NB4 (cell line): ENCODE data around the gene RBM4B.
"Not testable (repeated sequence)": the region's sequence is repeated elsewhere in the genome, so short reads cannot be mapped to it uniquely, and the experiment has no call there.

Experiments used
- DNase-seq: peaks from one replicate; pipeline ENCODE4 v3.0.0; 2010; ENCODE audit warnings: low read depth
- H3K4me3 ChIP-seq: one replicate; pipeline ENCODE4 v1.5.1; 2011; ENCODE audit warnings: mild to moderate bottlenecking, low read depth, low read length, moderate library complexity
- CTCF ChIP-seq: IDR thresholded peaks from one replicate; pipeline ENCODE4 v1.5.1; 2012; ENCODE audit warnings: low read depth, low read length
- MAX ChIP-seq: IDR thresholded peaks from 2 replicates; pipeline ENCODE4 v1.6.1; 2011; ENCODE audit warnings: low read depth, low read length
- MYC ChIP-seq: IDR thresholded peaks from 2 replicates; pipeline ENCODE4 v1.6.1; 2011; ENCODE audit warnings: low read depth, low read length
- POLR2A ChIP-seq: IDR thresholded peaks from 2 replicates; pipeline ENCODE4 v1.6.1; 2011; ENCODE audit warnings: mild to moderate bottlenecking; ENCODE audit not compliant: insufficient read length; ENCODE audit errors: extremely low read depth

The RBM4B gene

GRCh38 chr11:66641834-66642233, 35.9 kb downstream of the RBM4B start:
- TF ChIP-seq MAX, result no peak
- TF ChIP-seq POLR2A, result no peak
- DNase-seq, result no peak
- H3K4me3 ChIP-seq, result peak overlapping the region; percentile 95

- peak overlapping the region; percentile 95 for H3K4me3 ChIP-seq
These were observed 37.8 kb downstream of the RBM4B start for GRCh38 chr11:66639814-66640340.

GRCh38 chr11:66639066-66639813, 38.4 kb downstream of the RBM4B start:
- TF ChIP-seq MYC (no peak), POLR2A (no peak), MAX (no peak), CTCF (no peak)
- H3K4me3 ChIP-seq, result peak overlapping the region; percentile 95
- DNase-seq, result peak; percentile 49

More at GRCh38 chr11:66639814-66640340, 37.8 kb downstream of the RBM4B start:
- not testable (repeated sequence) for DNase-seq

GRCh38 chr11:66638177-66639065, 39.3 kb downstream of the RBM4B start, which contains the start of gene RBM4:
Gene RBM4, plus strand, starts transcription at chr11:66638703. Its CDS starts 1,009 bp downstream, at chr11:66639712.
- peak within 1 kb of the TSS; percentile 95 for H3K4me3 ChIP-seq
- TF ChIP-seq MAX (peak; percentile 96), POLR2A (peak; percentile 84), CTCF (no peak), MYC (peak; percentile 96)
- peak; percentile 100 for DNase-seq

GRCh38 chr11:66637557-66638176, 40.0 kb downstream of the RBM4B start:
- DNase-seq, result peak; percentile 45
- TF ChIP-seq MAX (no peak), CTCF (no peak), POLR2A (no peak), MYC (no peak)
- peak overlapping the region; percentile 50 for H3K4me3 ChIP-seq

GRCh38 chr11:66636411-66636810, 41.3 kb downstream of the RBM4B start:
- DNase-seq, result no peak
- TF ChIP-seq CTCF, result no peak
- TF ChIP-seq MAX, result no peak
- no peak for TF ChIP-seq POLR2A
- TF ChIP-seq MYC, result no peak
- no peak overlapping the region for H3K4me3 ChIP-seq
